Lower leg skin (tissue), 3 donors: ENCODE results near the gene OSTC.

Experiments
- CTCF ChIP-seq, 3 donors: fragments of 450-650 bp; IDR thresholded peaks; one replicate each; pipeline ENCODE4 v1.5.1; 2016; ENCODE audit warnings: antibody characterized with exemption in 3 of 3, mild to moderate bottlenecking in 3 of 3, moderate library complexity in 2 of 3
- POLR2A ChIP-seq, 2 donors: fragments of 450-650 bp; IDR thresholded peaks; one replicate each; pipeline ENCODE4 v1.6.1; 2016 to 2017; ENCODE audit warnings: antibody characterized with exemption in 2 of 2, mild to moderate bottlenecking in 1 of 2, moderate library complexity in 1 of 2

- TF ChIP-seq CTCF (IDR thresholded peaks at IDR 0.05) (no peak), POLR2A (IDR thresholded peaks at IDR 0.05) (no peak)
Observed at GRCh38 chr4:108646706-108647105, 3.7 kb upstream of the OSTC start.
